ENCODE results near the gene MLC1.

MLC1 gene

GRCh38 chr22:50018608-50019285 is 66.5 kb downstream of the MLC1 start:
- no peak overlapping the region for H3K4me3 ChIP-seq (ENCODE audit: low read depth, low read length)
- TF ChIP-seq, protein P1, sequence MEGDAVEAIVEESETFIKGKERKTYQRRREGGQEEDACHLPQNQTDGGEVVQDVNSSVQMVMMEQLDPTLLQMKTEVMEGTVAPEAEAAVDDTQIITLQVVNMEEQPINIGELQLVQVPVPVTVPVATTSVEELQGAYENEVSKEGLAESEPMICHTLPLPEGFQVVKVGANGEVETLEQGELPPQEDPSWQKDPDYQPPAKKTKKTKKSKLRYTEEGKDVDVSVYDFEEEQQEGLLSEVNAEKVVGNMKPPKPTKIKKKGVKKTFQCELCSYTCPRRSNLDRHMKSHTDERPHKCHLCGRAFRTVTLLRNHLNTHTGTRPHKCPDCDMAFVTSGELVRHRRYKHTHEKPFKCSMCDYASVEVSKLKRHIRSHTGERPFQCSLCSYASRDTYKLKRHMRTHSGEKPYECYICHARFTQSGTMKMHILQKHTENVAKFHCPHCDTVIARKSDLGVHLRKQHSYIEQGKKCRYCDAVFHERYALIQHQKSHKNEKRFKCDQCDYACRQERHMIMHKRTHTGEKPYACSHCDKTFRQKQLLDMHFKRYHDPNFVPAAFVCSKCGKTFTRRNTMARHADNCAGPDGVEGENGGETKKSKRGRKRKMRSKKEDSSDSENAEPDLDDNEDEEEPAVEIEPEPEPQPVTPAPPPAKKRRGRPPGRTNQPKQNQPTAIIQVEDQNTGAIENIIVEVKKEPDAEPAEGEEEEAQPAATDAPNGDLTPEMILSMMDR (IDR thresholded peaks at IDR 0.05; ENCODE audit: borderline replicate concordance, insufficient read depth, low read depth, low read length), result no peak

DNA sequence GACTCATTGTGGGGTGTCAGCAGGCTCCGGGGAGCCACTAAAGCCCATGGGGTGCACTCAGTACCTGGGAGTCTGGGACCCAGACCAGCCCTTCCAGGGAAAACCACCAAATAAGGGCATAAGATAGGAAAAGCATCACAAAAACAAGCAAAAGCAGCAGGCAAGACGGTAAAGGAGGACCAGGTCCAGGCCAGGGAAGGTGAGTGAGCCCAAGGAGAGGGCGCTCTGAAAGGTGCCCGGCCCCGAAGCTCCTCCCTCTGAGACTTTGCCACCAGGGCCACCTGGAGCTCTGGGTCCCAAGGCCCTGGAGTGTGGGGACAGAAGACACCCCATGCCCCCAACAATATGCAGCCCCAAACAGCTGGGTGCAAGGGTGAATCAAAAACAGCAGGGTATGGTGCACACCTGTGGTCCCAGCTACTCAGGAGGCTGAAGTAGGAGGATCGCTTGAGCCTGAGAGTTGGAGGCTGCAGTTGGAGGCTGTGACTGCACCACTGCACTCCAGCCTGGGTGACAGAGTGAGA is 67.5 kb downstream of the MLC1 start:
- TF ChIP-seq, protein P1 (IDR thresholded peaks at IDR 0.05; ENCODE audit: borderline replicate concordance, insufficient read depth, low read depth, low read length), result no peak
- H3K4me3 ChIP-seq (ENCODE audit: low read depth, low read length), result no peak overlapping the region

DNA sequence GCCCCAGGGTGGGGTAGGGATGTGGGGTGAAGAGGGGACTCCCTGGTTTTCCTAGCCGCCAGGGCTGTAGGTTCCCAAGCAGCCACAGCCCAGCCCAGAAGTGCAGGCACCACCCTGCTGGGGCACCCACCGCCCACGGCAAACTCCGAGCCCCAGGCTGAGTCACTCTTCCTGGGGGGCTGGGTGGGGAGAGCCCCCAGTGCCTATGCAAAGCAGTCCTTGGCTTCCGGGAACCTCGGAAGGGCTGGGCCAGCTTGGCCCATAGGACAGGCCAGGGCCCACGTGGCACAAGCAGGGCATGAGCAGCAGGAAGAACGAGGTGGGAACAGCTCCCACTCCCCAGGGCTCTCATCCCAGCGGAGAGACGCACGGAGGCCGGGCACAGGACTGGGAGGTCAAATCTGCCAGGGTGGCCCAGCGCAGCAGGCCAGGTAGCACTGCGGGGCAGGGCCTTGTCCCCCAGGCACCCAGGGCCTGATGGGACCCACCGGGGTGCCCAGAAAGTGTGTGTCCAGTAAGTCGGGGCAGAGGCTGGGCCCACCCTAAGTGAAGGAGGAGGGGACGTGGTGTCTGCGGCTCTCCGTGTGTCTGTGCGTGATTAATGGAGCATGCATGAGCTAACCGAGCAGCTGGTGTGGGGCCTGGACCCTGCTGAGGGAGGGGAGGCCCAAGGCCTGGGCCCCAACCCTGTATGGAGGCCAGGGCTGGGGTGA is 68.1 kb downstream of the MLC1 start:
- TF ChIP-seq, protein P1 (IDR thresholded peaks at IDR 0.05; ENCODE audit: borderline replicate concordance, insufficient read depth, low read depth, low read length), result no peak
- no peak overlapping the region for H3K4me3 ChIP-seq (ENCODE audit: low read depth, low read length)

- H3K4me3 ChIP-seq (ENCODE audit: low read depth, low read length), result no peak overlapping the region
- TF ChIP-seq, protein P1 (IDR thresholded peaks at IDR 0.05; ENCODE audit: borderline replicate concordance, insufficient read depth, low read depth, low read length), result no peak
Observed at GRCh38 chr22:50016308-50016987, 68.8 kb downstream of the MLC1 start.

DNA sequence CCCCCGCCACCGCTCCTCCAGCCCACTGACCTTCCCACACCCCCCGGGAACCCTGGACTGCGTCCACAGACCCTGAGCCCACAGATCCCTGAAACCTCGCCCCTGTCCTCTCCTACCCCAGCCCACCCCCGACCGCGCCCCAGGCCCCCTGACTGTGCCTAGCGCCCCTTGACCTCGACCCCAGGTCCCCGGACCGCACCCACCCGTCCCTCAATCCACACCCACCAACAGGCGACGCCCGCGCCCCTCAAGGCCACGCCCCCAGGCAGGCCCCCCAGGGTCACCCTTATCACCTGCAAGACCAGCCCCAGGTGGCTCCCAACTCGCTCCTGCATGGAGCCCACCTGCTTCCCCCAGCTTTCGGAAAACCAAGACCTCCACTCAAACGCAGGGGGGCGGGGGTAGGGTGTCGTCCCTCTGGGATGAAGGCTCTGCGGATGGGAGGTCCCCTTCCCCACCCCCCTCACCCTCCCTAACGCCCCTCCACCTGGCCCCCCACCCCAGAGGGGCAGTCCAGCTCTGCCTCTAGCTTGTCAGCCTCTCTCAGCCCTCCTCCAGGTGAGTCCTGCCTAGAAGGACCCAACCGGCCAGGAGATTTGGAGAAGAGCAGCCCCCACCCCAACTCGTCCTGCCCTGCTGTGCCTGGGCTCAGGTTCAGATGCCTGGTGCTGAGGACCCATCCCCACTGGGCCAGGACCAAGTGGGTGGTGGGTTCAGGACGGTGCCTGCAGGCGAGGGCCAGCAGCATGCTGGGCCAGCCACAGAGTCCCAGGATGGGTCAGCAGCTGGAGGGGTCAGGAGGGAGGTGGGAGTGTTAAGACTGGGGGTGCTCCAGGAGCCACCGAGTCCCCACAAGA is 69.5 kb downstream of the MLC1 start:
- TF ChIP-seq, protein P1 (IDR thresholded peaks at IDR 0.05; ENCODE audit: borderline replicate concordance, insufficient read depth, low read depth, low read length), result no peak
- H3K4me3 ChIP-seq (ENCODE audit: low read depth, low read length), result no peak overlapping the region

GRCh38 chr22:50014655-50015401 is 70.4 kb downstream of the MLC1 start:
- TF ChIP-seq, protein P1 (IDR thresholded peaks at IDR 0.05; ENCODE audit: borderline replicate concordance, insufficient read depth, low read depth, low read length), result no peak
- H3K4me3 ChIP-seq (ENCODE audit: low read depth, low read length), result no peak overlapping the region

Measured in GM12875 (cell line).